Calu3 (cell line): Measurements from ENCODE around the gene PKN3. TPM values are rescaled to one million over a fixed set of nuclear protein-coding genes. Genes with fewer than 3 reads are reported as not detected.
"Not testable (repeated sequence)": the region's sequence is repeated elsewhere in the genome, so short reads cannot be mapped to it uniquely, and the experiment has no call there.

Source experiments
- BruUV-seq: library from RNA; stranded (reverse); fragments of 400-500 nt; replicated peaks from 2 replicates; lab custom pipeline; 2021; lab: Mats Ljungman, UMichigan
- CTCF ChIA-PET: fragments of 300-600 bp; sonication (Branson Sonifier 250); formaldehyde crosslinking; loops from one replicate; lab custom pipeline; 2022; ENCODE audit warnings: antibody characterized with exemption; lab: Charles Lee
- DNase-seq: peaks from one replicate; pipeline ENCODE4 v3.0.0; 2022
- H3K27ac Mint-ChIP-seq: one replicate; pipeline ENCODE4 v1.8.0; 2022; ENCODE audit warnings: mixed read lengths; ENCODE audit not compliant: unreplicated experiment
- H3K27me3 Mint-ChIP-seq: one replicate; pipeline ENCODE4 v1.8.0; 2022; ENCODE audit warnings: mixed read lengths; ENCODE audit not compliant: unreplicated experiment
- H3K36me3 Mint-ChIP-seq: one replicate; pipeline ENCODE4 v1.8.0; 2022; ENCODE audit warnings: mild to moderate bottlenecking, moderate library complexity, mixed read lengths; ENCODE audit not compliant: insufficient read depth, unreplicated experiment
- H3K4me1 Mint-ChIP-seq: one replicate; pipeline ENCODE4 v1.8.0; 2022; ENCODE audit warnings: mild to moderate bottlenecking, low read depth, mixed read lengths; ENCODE audit not compliant: unreplicated experiment
- H3K4me3 Mint-ChIP-seq: one replicate; pipeline ENCODE4 v1.8.0; 2022; ENCODE audit warnings: mild to moderate bottlenecking, low read depth, moderate library complexity, mixed read lengths; ENCODE audit not compliant: unreplicated experiment
- H3K9me3 Mint-ChIP-seq: one replicate; pipeline ENCODE4 v1.8.0; 2022; ENCODE audit warnings: low read depth, mixed read lengths; ENCODE audit not compliant: unreplicated experiment
- CTCF ChIP-seq: fragments of 200-600 bp; IDR thresholded peaks from one replicate; pipeline ENCODE4 v1.8.0; 2022; ENCODE audit warnings: antibody characterized with exemption; ENCODE audit not compliant: unreplicated experiment
- intact Hi-C: fragments of 100-400 bp; cut with micrococcal nuclease; formaldehyde crosslinking; loops from one replicate; pipeline ENCODE4 v1.10.0; 2022; ENCODE audit not compliant: unreplicated experiment
- total RNA-seq: library from RNA; stranded (reverse); gene quantifications from 2 replicates; pipeline ENCODE4 v1.2.3, GENCODE V29; 2022

Gene PKN3
- total RNA-seq, 1 experiment from 2014 or later = 7.7 TPM

DNA sequence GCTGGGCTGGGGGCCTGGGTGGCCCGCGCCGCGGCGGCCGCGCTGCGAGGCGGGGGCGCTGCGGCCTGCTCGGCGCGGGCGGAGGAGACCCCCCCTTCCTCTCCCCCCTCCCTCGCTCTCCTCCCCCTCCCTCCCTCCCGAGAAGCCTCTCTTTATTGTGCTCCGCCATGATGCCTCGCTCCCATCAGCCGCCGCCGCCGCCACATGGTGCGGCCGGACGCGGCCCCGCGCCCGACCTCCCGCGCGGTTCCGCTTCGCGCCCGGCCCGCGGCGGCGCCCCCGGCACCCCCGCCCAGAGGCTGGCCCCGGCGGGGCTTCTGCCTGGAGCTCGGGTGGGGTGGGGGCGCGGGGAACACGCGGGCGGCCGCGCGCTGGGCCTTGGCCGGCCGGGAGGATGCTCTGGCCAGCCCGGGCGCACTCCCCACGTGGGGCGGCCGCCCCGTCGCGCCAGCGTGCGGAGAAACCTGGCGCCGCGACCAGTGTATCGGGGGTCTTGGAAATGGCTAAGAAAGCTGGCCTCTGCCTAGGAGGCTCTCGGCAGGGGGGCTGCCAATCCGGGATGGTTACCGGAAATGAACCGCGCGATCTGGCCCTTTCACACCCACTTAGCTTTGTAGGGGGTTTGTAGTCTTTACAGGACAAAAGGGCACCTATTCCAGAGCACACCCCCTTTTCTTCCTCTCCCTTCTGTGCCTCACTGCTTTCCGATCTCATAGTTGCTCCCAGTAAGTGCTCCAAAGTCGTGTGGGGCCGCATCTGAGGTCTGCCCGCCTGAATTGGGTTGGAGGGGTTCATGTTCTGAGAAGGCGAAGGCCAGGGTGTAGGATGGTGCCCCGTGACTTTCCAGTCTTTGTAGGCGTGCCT is 12.3 kb upstream of the PKN3 start:
- no peaks in the 10 kb centered on the region for H3K27me3 Mint-ChIP-seq
- intact Hi-C loops = no loop called here
- CTCF ChIA-PET = interaction anchor here (1.3 kb wide), 1 partner anchor 12 kb away, joined by 3 read pairs; the partner anchor contains the start of gene PKN3
- peak overlapping the region; percentile 90 for H3K27ac Mint-ChIP-seq
- BruUV-seq = no TSS peak
- H3K4me1 Mint-ChIP-seq = peaks cover 23% of the 10 kb centered on the region
- H3K36me3 Mint-ChIP-seq = peaks cover 53% of the 10 kb centered on the region
- DNase-seq = peak; percentile 9
- peak overlapping the region; percentile 96 for H3K4me3 Mint-ChIP-seq
- no peak for TF ChIP-seq CTCF
- no peaks in the 10 kb centered on the region for H3K9me3 Mint-ChIP-seq

GRCh38 chr9:128690684-128691034 is 11.6 kb upstream of the PKN3 start:
- Mint-ChIP-seq H3K4me3 (peak overlapping the region; percentile 96), H3K27me3 (no peaks in the 10 kb centered on the region), H3K4me1 (peaks cover 17% of the 10 kb centered on the region), H3K36me3 (peaks cover 53% of the 10 kb centered on the region), H3K9me3 (no peaks in the 10 kb centered on the region), H3K27ac (peak overlapping the region; percentile 90)
- no peak for DNase-seq
- no peak for TF ChIP-seq CTCF
- intact Hi-C loops = no loop called here
- no TSS peak for BruUV-seq
- CTCF ChIA-PET = interaction anchor here (1.3 kb wide), 1 partner anchor 12 kb away, joined by 3 read pairs; the partner anchor contains the start of gene PKN3

DNA sequence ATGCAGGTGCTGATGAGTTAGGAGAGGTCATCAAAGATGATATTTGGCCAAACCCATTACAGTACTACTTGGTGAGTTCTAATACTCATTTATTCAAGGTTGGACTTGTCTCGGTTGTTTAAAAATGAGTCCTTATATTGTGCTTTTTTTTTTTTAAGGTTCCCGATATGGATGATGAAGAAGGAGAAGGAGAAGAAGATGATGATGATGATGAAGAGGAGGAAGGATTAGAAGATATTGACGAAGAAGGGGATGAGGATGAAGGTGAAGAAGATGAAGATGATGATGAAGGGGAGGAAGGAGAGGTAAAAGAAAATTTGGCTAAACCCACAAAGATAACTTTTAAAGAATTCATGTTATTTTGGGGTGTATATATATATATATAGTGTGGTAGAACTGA is 8.6 kb upstream of the PKN3 start:
- H3K4me1 Mint-ChIP-seq, H3K27ac Mint-ChIP-seq, H3K4me3 Mint-ChIP-seq, DNase-seq, BruUV-seq, H3K9me3 Mint-ChIP-seq, intact Hi-C loops, H3K27me3 Mint-ChIP-seq: not testable (repeated sequence)
- CTCF ChIA-PET = interaction anchor here (1.1 kb wide), 1 partner anchor 9 kb away, joined by 3 read pairs; the partner anchor contains the start of gene PKN3
- peaks cover 53% of the 10 kb centered on the region for H3K36me3 Mint-ChIP-seq

- peaks cover 48% of the 10 kb centered on the region for H3K36me3 Mint-ChIP-seq
These were observed 8.0 kb upstream of the PKN3 start for GRCh38 chr9:128694344-128694743.

More at GRCh38 chr9:128694344-128694743, 8.0 kb upstream of the PKN3 start:
- H3K27ac Mint-ChIP-seq = no peak overlapping the region
- CTCF ChIA-PET = interaction anchor here (0.6 kb wide), 1 partner anchor 21 kb away, joined by 3 read pairs; no protein-coding TSS in a partner anchor
- no peaks in the 10 kb centered on the region for H3K9me3 Mint-ChIP-seq
- H3K4me1 Mint-ChIP-seq = peaks cover 6% of the 10 kb centered on the region
- intact Hi-C loops = no loop called here
- TF ChIP-seq CTCF = no peak
- no peak overlapping the region for H3K4me3 Mint-ChIP-seq
- DNase-seq = no peak
- no TSS peak for BruUV-seq
- no peaks in the 10 kb centered on the region for H3K27me3 Mint-ChIP-seq
